ENCODE data around the gene SSX4B. TPM values are rescaled to one million over a fixed set of nuclear protein-coding genes. Genes with fewer than 3 reads are reported as not detected.
"Not testable (repeated sequence)": the region's sequence is repeated elsewhere in the genome, so short reads cannot be mapped to it uniquely, and the experiment has no call there.

SSX4B gene
- not detected for total RNA-seq

GRCh38 chrX:48411860-48412259 is at the start of gene SSX4B:
Gene SSX4B, minus strand, starts transcription at chrX:48411960. Its CDS starts 588 bp downstream, at chrX:48411372.
- H3K27me3 ChIP-seq, H3K4me3 ChIP-seq, H3K9me3 ChIP-seq, DNase-seq, H3K4me1 ChIP-seq, H3K27ac ChIP-seq, H3K36me3 ChIP-seq: not testable (repeated sequence)

DNA sequence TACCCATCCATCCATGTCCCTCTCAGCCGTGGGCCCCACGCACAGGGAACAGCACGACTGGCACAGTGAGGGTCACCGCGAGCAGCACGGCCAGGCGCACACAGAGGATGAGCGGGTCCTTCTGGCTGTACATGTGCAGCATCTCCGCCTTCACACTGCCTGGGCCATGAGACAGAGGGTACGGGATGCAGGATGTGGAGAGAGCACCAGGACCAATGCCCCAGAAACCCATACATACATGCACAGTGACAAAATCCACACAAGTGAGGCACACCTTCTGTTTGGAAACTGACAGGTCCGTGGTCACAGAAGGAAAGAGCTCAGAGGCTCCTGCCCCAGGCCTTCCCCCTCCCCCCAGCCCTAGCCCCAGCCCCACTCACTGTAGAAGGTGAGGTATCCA is 48.8 kb upstream of the SSX4B start:
- Histone ChIP-seq H3K9me3 (no peaks in the 10 kb centered on the region), H3K4me1 (no peaks in the 10 kb centered on the region), H3K27ac (no peak overlapping the region), H3K36me3 (no peaks in the 10 kb centered on the region), H3K27me3 (no peaks in the 10 kb centered on the region), H3K4me3 (no peak overlapping the region)
- TF ChIP-seq POLR2A (IDR thresholded peaks at IDR 0.05): no peak
- no peak for TF ChIP-seq CTCF (IDR thresholded peaks at IDR 0.05)
- no peak for DNase-seq

GRCh38 chrX:48460031-48460430 is 48.3 kb upstream of the SSX4B start:
- TF ChIP-seq CTCF (IDR thresholded peaks at IDR 0.05): no peak
- no peak for TF ChIP-seq POLR2A (IDR thresholded peaks at IDR 0.05)
- Histone ChIP-seq H3K4me3 (no peak overlapping the region), H3K36me3 (no peaks in the 10 kb centered on the region), H3K9me3 (no peaks in the 10 kb centered on the region), H3K27me3 (no peaks in the 10 kb centered on the region), H3K27ac (no peak overlapping the region), H3K4me1 (no peaks in the 10 kb centered on the region)
- no peak for DNase-seq

DNA sequence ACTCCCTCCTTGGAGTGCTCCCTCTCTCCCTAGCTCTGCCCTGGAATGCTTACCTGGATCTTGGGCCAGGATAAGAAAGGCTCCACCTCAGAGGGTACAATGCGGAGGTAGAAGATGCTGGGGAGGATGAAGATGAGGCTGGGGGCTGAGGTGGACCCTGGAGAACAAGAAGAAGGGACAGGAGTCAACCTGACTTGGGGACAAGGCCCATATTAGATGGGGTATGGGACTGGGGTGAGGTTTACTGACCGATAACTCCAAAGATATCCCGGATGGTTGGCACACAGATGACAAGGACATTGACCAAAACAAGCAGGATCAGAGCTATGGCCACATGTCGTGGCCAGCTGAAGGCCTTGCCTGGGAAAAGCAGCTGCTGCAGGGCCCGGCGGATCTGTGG is 47.7 kb upstream of the SSX4B start:
- no peak overlapping the region for H3K27ac ChIP-seq
- no peak for TF ChIP-seq CTCF (IDR thresholded peaks at IDR 0.05)
- no peak for TF ChIP-seq POLR2A (IDR thresholded peaks at IDR 0.05)

DNA sequence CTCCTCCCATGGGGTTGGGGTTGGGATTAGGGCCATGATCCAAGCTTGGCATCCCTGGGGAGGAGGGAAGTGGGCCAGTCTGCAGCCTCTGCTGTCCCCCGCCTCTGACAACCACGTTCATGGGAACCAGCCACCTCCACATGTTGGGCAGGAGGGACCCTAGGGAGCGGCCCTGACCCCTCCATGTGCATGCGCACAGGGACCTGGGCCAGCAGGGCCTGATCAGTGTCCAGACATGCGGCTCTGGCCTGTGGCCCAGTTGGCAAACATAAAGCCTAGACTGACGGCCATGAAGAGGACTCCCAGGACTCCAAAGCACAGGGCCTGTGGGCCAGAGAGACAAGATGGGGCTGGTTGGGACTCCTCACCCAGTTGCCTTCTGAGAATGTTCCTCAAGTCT is 47.0 kb upstream of the SSX4B start:
- Histone ChIP-seq H3K27me3 (no peaks in the 10 kb centered on the region), H3K27ac (no peak overlapping the region)

More for the DNA sequence above, 47.7 kb upstream of the SSX4B start:
- no peaks in the 10 kb centered on the region for H3K27me3 ChIP-seq
- H3K4me3 ChIP-seq: no peak overlapping the region
- no peak for DNase-seq
- no peaks in the 10 kb centered on the region for H3K36me3 ChIP-seq
- H3K9me3 ChIP-seq: no peaks in the 10 kb centered on the region
- no peaks in the 10 kb centered on the region for H3K4me1 ChIP-seq

GRCh38 chrX:48456628-48457331 is 45.0 kb upstream of the SSX4B start:
- Histone ChIP-seq H3K9me3 (no peaks in the 10 kb centered on the region), H3K4me3 (no peak overlapping the region), H3K27ac (no peak overlapping the region), H3K4me1 (no peaks in the 10 kb centered on the region), H3K36me3 (no peaks in the 10 kb centered on the region), H3K27me3 (no peaks in the 10 kb centered on the region)
- DNase-seq: no peak
- no peak for TF ChIP-seq CTCF (IDR thresholded peaks at IDR 0.05)
- TF ChIP-seq POLR2A (IDR thresholded peaks at IDR 0.05): no peak

More for the DNA sequence above, 47.0 kb upstream of the SSX4B start:
- TF ChIP-seq POLR2A (IDR thresholded peaks at IDR 0.05) (no peak), CTCF (IDR thresholded peaks at IDR 0.05) (no peak)
- Histone ChIP-seq H3K9me3 (no peaks in the 10 kb centered on the region), H3K36me3 (no peaks in the 10 kb centered on the region), H3K4me1 (no peaks in the 10 kb centered on the region), H3K4me3 (no peak overlapping the region)
- no peak for DNase-seq

Data from Peyer's patch (tissue), 4 donors.